SK-N-MC (cell line): ENCODE results near the gene CTSD.

Source experiments
- EZH2 ChIP-seq: fragments of 200-600 bp; sonication (generic); IDR thresholded peaks from one replicate; pipeline ENCODE4 v1.6.1; 2017; ENCODE audit warnings: antibody characterized with exemption
- FOXP2 ChIP-seq: optimal IDR thresholded peaks from 2 replicates; pipeline ENCODE3; 2011; ENCODE audit warnings: mild to moderate bottlenecking, moderate library complexity; ENCODE audit not compliant: insufficient read depth; ENCODE audit errors: extremely low read length, control extremely low read depth
- POLR2AphosphoS5 ChIP-seq: IDR thresholded peaks from 2 replicates; pipeline ENCODE4 v1.6.1; 2012; ENCODE audit warnings: mild to moderate bottlenecking, low read depth, low read length, borderline replicate concordance

DNA sequence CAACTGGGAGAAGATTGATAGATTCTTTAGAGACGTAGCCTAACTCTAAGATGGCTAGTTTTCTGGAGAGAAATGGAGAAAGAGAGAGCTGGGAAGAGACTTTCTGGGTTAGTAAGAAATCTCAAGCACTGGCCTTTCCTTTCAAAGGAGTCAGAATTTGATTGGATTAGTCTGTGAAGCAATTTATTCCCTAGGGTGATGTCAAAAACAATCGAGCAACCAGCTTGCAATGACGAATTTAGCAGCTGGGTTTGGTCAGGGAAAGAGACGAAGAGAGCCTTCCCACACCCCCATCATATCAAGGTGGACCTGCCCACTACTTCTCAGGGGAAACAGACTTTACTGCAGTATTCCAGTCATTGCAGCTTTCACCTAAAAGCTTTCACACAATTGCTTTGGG, 56.0 kb downstream of the CTSD start:
- TF ChIP-seq POLR2AphosphoS5 (no peak), EZH2 (no peak), FOXP2 (no peak)
